ENCODE results near the gene FARS2. TPM values are rescaled to one million over a fixed set of nuclear protein-coding genes. Genes with fewer than 3 reads are reported as not detected.

Gene FARS2
- polyA plus RNA-seq, 3 donors, result 12.2 to 21.6 (median 17.7) TPM

DNA sequence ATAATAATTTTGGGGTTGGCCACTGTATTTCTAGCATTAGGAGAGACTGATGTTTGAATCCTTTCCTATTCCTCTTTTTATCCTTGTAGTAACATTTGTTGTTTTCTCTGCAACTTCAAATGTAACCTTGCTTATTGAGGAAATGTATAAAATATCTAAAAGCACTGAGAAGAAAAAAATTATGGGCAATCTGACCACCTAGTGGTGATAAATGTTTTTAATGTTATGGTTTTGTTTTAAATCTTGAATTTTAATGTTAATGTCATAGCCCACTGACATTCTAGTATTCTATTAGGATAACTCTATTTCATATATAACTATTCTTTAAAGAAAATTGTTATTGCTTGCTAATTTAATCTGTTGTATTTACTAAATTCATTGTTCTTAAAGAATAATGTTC, 134.4 kb downstream of the FARS2 start:
- Histone ChIP-seq H3K79me2 (ENCODE audit: insufficient read depth, low read length) (no peaks in the 10 kb centered on the region), H3K27ac (ENCODE audit: low read depth in 1 of 2, low read length in 2 of 2) (no peak overlapping the region), H3K9ac (ENCODE audit: insufficient read depth, low read length, poor library complexity, severe bottlenecking) (no peak overlapping the region), H3K9me3 (replicated peaks in 1 of 2; ENCODE audit: control insufficient read depth in 1 of 2, insufficient read depth in 1 of 2, low read length in 2 of 2) (no peaks in the 10 kb centered on the region), H3K4me2 (replicated peaks; ENCODE audit: extremely low read depth, low read length, poor library complexity, severe bottlenecking) (no peak overlapping the region), H2AFZ (ENCODE audit: insufficient read depth, low read depth, low read length, poor library complexity, severe bottlenecking) (no peak overlapping the region), H3K4me1 (ENCODE audit: control insufficient read depth in 1 of 2, insufficient read depth in 2 of 2, low read length in 2 of 2) (no peaks in the 10 kb centered on the region), H3K27me3 (ENCODE audit: control insufficient read depth in 2 of 2, insufficient read depth in 2 of 2, low read length in 2 of 2) (no peaks in the 10 kb centered on the region), H3K36me3 (replicated peaks in 1 of 2; ENCODE audit: control insufficient read depth in 1 of 2, insufficient read depth in 2 of 2, low read length in 2 of 2) (no peaks in the 10 kb centered on the region), H4K20me1 (ENCODE audit: insufficient read depth, low read length) (no peaks in the 10 kb centered on the region), H3K4me3 (replicated peaks in 1 of 3; ENCODE audit: low read depth in 2 of 3, low read length in 3 of 3) (no peak overlapping the region)
- intact Hi-C loops (cut with micrococcal nuclease), result no loop called here
- H3K27me3 Mint-ChIP-seq (ENCODE audit: low read depth in 3 of 3), result no peaks in the 10 kb centered on the region
- TF ChIP-seq CTCF (IDR thresholded peaks at IDR 0.05), result no peak
- H3K27ac Mint-ChIP-seq, result no peak overlapping the region
- H3K4me1 Mint-ChIP-seq, result no peaks in the 10 kb centered on the region
- no peak for DNase-seq
- no peaks in the 10 kb centered on the region for H3K36me3 Mint-ChIP-seq
- H3K4me3 Mint-ChIP-seq, result no peak overlapping the region
- no peaks in the 10 kb centered on the region for H3K9me3 Mint-ChIP-seq

DNA sequence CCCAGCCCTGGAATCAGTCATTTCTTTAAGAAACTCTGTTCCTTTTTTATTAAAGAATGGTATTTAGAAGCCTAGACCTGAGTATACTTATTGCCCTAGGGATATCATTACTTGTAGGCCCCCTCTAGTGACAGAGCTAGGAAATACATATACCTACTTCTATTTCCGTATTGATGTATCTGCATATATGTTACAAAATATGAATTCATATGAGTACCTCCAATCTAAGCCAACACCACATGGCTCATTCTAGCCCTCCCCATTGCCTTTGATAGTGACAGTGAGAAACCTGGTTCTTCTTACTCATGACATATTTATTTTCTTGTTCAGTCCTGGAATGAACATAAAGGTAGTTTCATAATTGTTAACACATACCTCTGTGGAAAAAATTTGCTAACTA, 137.2 kb downstream of the FARS2 start:
- Histone ChIP-seq H3K4me3 (replicated peaks in 1 of 3; ENCODE audit: low read depth in 2 of 3, low read length in 3 of 3) (no peak overlapping the region), H3K9me3 (replicated peaks in 1 of 2; ENCODE audit: control insufficient read depth in 1 of 2, insufficient read depth in 1 of 2, low read length in 2 of 2) (no peaks in the 10 kb centered on the region), H3K27me3 (ENCODE audit: control insufficient read depth in 2 of 2, insufficient read depth in 2 of 2, low read length in 2 of 2) (no peaks in the 10 kb centered on the region), H3K36me3 (replicated peaks in 1 of 2; ENCODE audit: control insufficient read depth in 1 of 2, insufficient read depth in 2 of 2, low read length in 2 of 2) (no peaks in the 10 kb centered on the region), H3K4me2 (replicated peaks; ENCODE audit: extremely low read depth, low read length, poor library complexity, severe bottlenecking) (no peak overlapping the region), H3K9ac (ENCODE audit: insufficient read depth, low read length, poor library complexity, severe bottlenecking) (no peak overlapping the region), H3K79me2 (ENCODE audit: insufficient read depth, low read length) (no peaks in the 10 kb centered on the region), H2AFZ (ENCODE audit: insufficient read depth, low read depth, low read length, poor library complexity, severe bottlenecking) (no peak overlapping the region), H3K4me1 (ENCODE audit: control insufficient read depth in 1 of 2, insufficient read depth in 2 of 2, low read length in 2 of 2) (no peaks in the 10 kb centered on the region), H4K20me1 (ENCODE audit: insufficient read depth, low read length) (no peaks in the 10 kb centered on the region), H3K27ac (ENCODE audit: low read depth in 1 of 2, low read length in 2 of 2) (no peak overlapping the region)
- Mint-ChIP-seq H3K9me3 (peaks cover 0 to 10% (median 5%) of the 10 kb centered on the region in 7 donors), H3K36me3 (no peaks in the 10 kb centered on the region), H3K4me3 (no peak overlapping the region), H3K4me1 (peaks cover 4% of the 10 kb centered on the region), H3K27ac (no peak overlapping the region), H3K27me3 (ENCODE audit: low read depth in 3 of 3) (no peaks in the 10 kb centered on the region)
- TF ChIP-seq CTCF (IDR thresholded peaks at IDR 0.05), result peak; percentile 69
- no CpG with 5 or more reads among the region's 1 CpG for WGBS (ENCODE audit: insufficient coverage)
- peak; percentile 9 to 31 (median 22) for DNase-seq
- intact Hi-C loops (cut with micrococcal nuclease), result no loop called here

Measured in CD14-positive monocyte (primary cell).